SK-N-SH (cell line): ENCODE measurements around the gene FOXI1. TPM values are rescaled to one million over a fixed set of nuclear protein-coding genes. Genes with fewer than 3 reads are reported as not detected.

ENCODE experiments used
- CTCF ChIA-PET: fragments of 300-600, 350-600 bp; formaldehyde crosslinking; extraction: SDS; loops from one replicate; lab custom pipeline; 2021; lab: Yijun Ruan, JAX
- POLR2A ChIA-PET: fragments of 350-600 bp; sonication (Branson Sonifier 250); formaldehyde crosslinking; extraction: SDS; loops from one replicate; lab custom pipeline; 2020; ENCODE audit warnings: antibody characterized with exemption, inconsistent platforms; lab: Yijun Ruan, JAX
- DNase-seq: peaks from one replicate; pipeline ENCODE4 v3.0.0; 2012
- H2AFZ ChIP-seq: fragments of 200-600 bp; sonication (generic); 2 replicates; pipeline ENCODE4 v1.8.1; 2016; ENCODE audit warnings: antibody characterized with exemption, mild to moderate bottlenecking, low read depth
- H3F3A ChIP-seq: fragments of 200-600 bp; sonication (generic); replicated peaks from 2 replicates; pipeline ENCODE3; 2016; ENCODE audit warnings: antibody characterized with exemption, mild to moderate bottlenecking; ENCODE audit not compliant: insufficient read depth
- H3K27ac ChIP-seq, 2 experiments: fragments of 200-500 bp in 1 of 2; fragments of 200-600 bp in 1 of 2; sonication (Bioruptor generic) in 1 of 2; sonication (generic), shearing (Covaris generic) in 1 of 2; 2 replicates each; pipeline versions ENCODE4 v1.5.1 to v1.6.1; 2014 to 2016; ENCODE audit warnings: low read depth in 2 of 2, inconsistent platforms in 1 of 2, low read length in 1 of 2, mild to moderate bottlenecking in 1 of 2, mixed read lengths in 1 of 2
- H3K27me3 ChIP-seq: fragments of 200-600 bp; sonication (generic), shearing (Covaris generic); 2 replicates; pipeline ENCODE4 v1.6.1; 2016; ENCODE audit warnings: mixed run types; ENCODE audit not compliant: insufficient read depth
- H3K36me3 ChIP-seq, 2 experiments: fragments of 200-500 bp in 1 of 2; fragments of 200-600 bp in 1 of 2; sonication (Bioruptor generic) in 1 of 2; sonication (generic) in 1 of 2; replicated peaks in 1 of 2; 2 replicates each; pipeline versions ENCODE3 to v1.5.1; 2014 to 2016; ENCODE audit warnings: low read length in 1 of 2, mild to moderate bottlenecking in 1 of 2; ENCODE audit not compliant: insufficient read depth in 2 of 2, control insufficient read depth in 1 of 2
- H3K4me1 ChIP-seq, 2 experiments: fragments of 200-500 bp in 1 of 2; fragments of 200-600 bp in 1 of 2; sonication (Bioruptor generic) in 1 of 2; sonication (generic), shearing (Covaris generic) in 1 of 2; 2 replicates each; pipeline versions ENCODE4 v1.5.1 to v1.6.1; 2014 to 2016; ENCODE audit warnings: low read depth in 1 of 2, low read length in 1 of 2, mixed run types in 1 of 2; ENCODE audit not compliant: insufficient read depth in 2 of 2, control insufficient read depth in 1 of 2
- H3K4me2 ChIP-seq: fragments of 200-600 bp; sonication (generic), shearing (Covaris generic); 2 replicates; pipeline ENCODE4 v1.6.1; 2017; ENCODE audit warnings: mixed run types
- H3K4me3 ChIP-seq, 2 experiments: fragments of 200-500 bp in 1 of 2; fragments of 200-600 bp in 1 of 2; sonication (Bioruptor generic) in 1 of 2; sonication (generic), shearing (Covaris generic) in 1 of 2; 2 replicates each; pipeline versions ENCODE4 v1.5.1 to v1.8.1; 2014 to 2016; ENCODE audit warnings: low read depth in 2 of 2, inconsistent platforms in 1 of 2, low read length in 1 of 2, mild to moderate bottlenecking in 1 of 2, mixed read lengths in 1 of 2, moderate library complexity in 1 of 2
- H3K79me2 ChIP-seq: fragments of 200-600 bp; sonication (generic); 2 replicates; pipeline ENCODE4 v1.8.1; 2017; ENCODE audit warnings: mild to moderate bottlenecking; ENCODE audit not compliant: insufficient read depth
- H3K9ac ChIP-seq: fragments of 200-600 bp; sonication (generic); 2 replicates; pipeline ENCODE4 v1.6.1; 2017; ENCODE audit warnings: mixed run types
- H3K9me2 ChIP-seq: fragments of 200-600 bp; sonication (generic); 2 replicates; pipeline ENCODE4 v1.6.1; 2017; ENCODE audit warnings: mixed run types
- H3K9me3 ChIP-seq: fragments of 200-600 bp; sonication (generic); 2 replicates; pipeline ENCODE4 v1.6.1; 2017; ENCODE audit warnings: mixed run types, mild to moderate bottlenecking, moderate library complexity
- H4K20me1 ChIP-seq: fragments of 200-600 bp; sonication (generic); 2 replicates; pipeline ENCODE4 v1.6.1; 2017; ENCODE audit warnings: mild to moderate bottlenecking, mixed run types; ENCODE audit not compliant: insufficient read depth
- CHD2 ChIP-seq: fragments of 150-350 bp; IDR thresholded peaks from 2 replicates; pipeline ENCODE4 v1.6.1; 2018; ENCODE audit warnings: low read length; ENCODE audit not compliant: partially characterized antibody
- ELF1 ChIP-seq: IDR thresholded peaks from 2 replicates; pipeline ENCODE4 v1.4.0; 2012
- EP300 ChIP-seq, 2 experiments: IDR thresholded peaks; 2 replicates each; pipeline versions ENCODE4 v1.4.0 to v1.6.1; 2012; ENCODE audit warnings: borderline replicate concordance in 1 of 2, low read depth in 1 of 2, low read length in 1 of 2
- FOSL2 ChIP-seq: IDR thresholded peaks from 2 replicates; pipeline ENCODE4 v1.4.0; 2012; ENCODE audit warnings: low read depth, mild to moderate bottlenecking, moderate library complexity, borderline replicate concordance
- GABPA ChIP-seq: IDR thresholded peaks from 2 replicates; pipeline ENCODE4 v1.4.0; 2012; ENCODE audit warnings: low read depth, mild to moderate bottlenecking
- GATA2 ChIP-seq: sonication (generic); formaldehyde crosslinking; IDR thresholded peaks from 2 replicates; pipeline ENCODE4 v1.5.0; 2020; ENCODE audit warnings: mild to moderate bottlenecking, missing genetic modification reagents
- JUND ChIP-seq: IDR thresholded peaks from 2 replicates; pipeline ENCODE4 v1.4.0; 2012
- MEF2A ChIP-seq: IDR thresholded peaks from 2 replicates; pipeline ENCODE4 v1.4.0; 2012; ENCODE audit warnings: low read depth, borderline replicate concordance
- MXI1 ChIP-seq: IDR thresholded peaks from 2 replicates; pipeline ENCODE4 v1.6.1; 2012; ENCODE audit warnings: mild to moderate bottlenecking, low read depth, low read length, improper control_type of control experiment
- NFIC ChIP-seq: IDR thresholded peaks from 2 replicates; pipeline ENCODE4 v1.4.0; 2012; ENCODE audit warnings: borderline replicate concordance
- RCOR1 ChIP-seq: fragments of 150-350 bp; IDR thresholded peaks from 2 replicates; pipeline ENCODE4 v1.6.1; 2017; ENCODE audit warnings: antibody characterized with exemption, low read length
- RFX5 ChIP-seq: IDR thresholded peaks from 2 replicates; pipeline ENCODE4 v1.6.1; 2012; ENCODE audit warnings: mild to moderate bottlenecking, improper control_type of control experiment, low read length
- SMC3 ChIP-seq: IDR thresholded peaks from 2 replicates; pipeline ENCODE4 v1.6.1; 2012; ENCODE audit warnings: low read depth, low read length, improper control_type of control experiment
- TAF1 ChIP-seq: IDR thresholded peaks from 2 replicates; pipeline ENCODE4 v1.6.1; 2012; ENCODE audit warnings: low read depth, mild to moderate bottlenecking, low read length, moderate library complexity, borderline replicate concordance
- TCF12 ChIP-seq: IDR thresholded peaks from 2 replicates; pipeline ENCODE4 v1.4.0; 2012
- TEAD4 ChIP-seq: IDR thresholded peaks from 2 replicates; pipeline ENCODE4 v1.4.0; 2012; ENCODE audit warnings: mild to moderate bottlenecking, borderline replicate concordance; ENCODE audit not compliant: insufficient read depth
- YY1 ChIP-seq: IDR thresholded peaks from 2 replicates; pipeline ENCODE4 v1.4.0; 2012; ENCODE audit warnings: low read depth, mild to moderate bottlenecking
- WGBS: methylation state at CpG from one replicate; pipeline ENCODE4 v1.1.6; 2017; ENCODE audit warnings: low lambda C conversion rate; 5-methylcytosine and 5-hydroxymethylcytosine counted together
- polyA plus RNA-seq, 3 experiments: library from polyadenylated mRNA; depleted of rRNA; stranded (reverse); fragments of >200 nt; gene quantifications; 2 replicates each; pipeline ENCODE4 v1.2.3, GENCODE V29; 2012
- TF ChIP-seq, protein P1 (sequence below): IDR thresholded peaks from 2 replicates; pipeline ENCODE4; 2012
- TF ChIP-seq, protein P2 (sequence below): IDR thresholded peaks from 2 replicates; pipeline ENCODE4 v1.4.0; 2012; ENCODE audit warnings: low read depth, borderline replicate concordance
- TF ChIP-seq, protein P3 (sequence below): IDR thresholded peaks from 2 replicates; pipeline ENCODE4 v1.4.0; 2012; ENCODE audit warnings: low read depth

FOXI1 gene
- polyA plus RNA-seq, 1 of the 3 experiments (the other 2 are of a cell fraction) = not detected

GRCh38 chr5:170131235-170131634 lies 25.5 kb downstream of the FOXI1 start:
- no peak overlapping the region for H3K9ac ChIP-seq
- no peaks in the 10 kb centered on the region for H3K9me2 ChIP-seq
- no peaks in the 10 kb centered on the region for H3K79me2 ChIP-seq
- ChIA-PET CTCF (interaction anchor here (1.2 to 1.7 kb wide), 2 partner anchors 31 to 95 kb away, joined by 6 to 7 read pairs; no protein-coding TSS in a partner anchor), POLR2A (no interaction called here)
- H3K4me2 ChIP-seq = no peak overlapping the region
- H3K4me3 ChIP-seq = no peak overlapping the region
- H3K4me1 ChIP-seq = peaks cover 0 to 24% of the 10 kb centered on the region in 2 experiments; a peak in 2 of 4 replicates
- WGBS = 78% methylated on average over 3 of the region's 3 CpGs
- no peaks in the 10 kb centered on the region for H3K36me3 ChIP-seq
- H3K9me3 ChIP-seq = no peaks in the 10 kb centered on the region
- H3F3A ChIP-seq = no peaks in the 10 kb centered on the region
- H3K27me3 ChIP-seq = no peaks in the 10 kb centered on the region
- no peak overlapping the region for H3K27ac ChIP-seq
- no peaks in the 10 kb centered on the region for H4K20me1 ChIP-seq
- no peak for TF ChIP-seq GABPA
- no peak for TF ChIP-seq TAF1
- no peak for TF ChIP-seq MXI1
- TF ChIP-seq RFX5 = no peak
- no peak for TF ChIP-seq MEF2A
- TF ChIP-seq, protein P1, sequence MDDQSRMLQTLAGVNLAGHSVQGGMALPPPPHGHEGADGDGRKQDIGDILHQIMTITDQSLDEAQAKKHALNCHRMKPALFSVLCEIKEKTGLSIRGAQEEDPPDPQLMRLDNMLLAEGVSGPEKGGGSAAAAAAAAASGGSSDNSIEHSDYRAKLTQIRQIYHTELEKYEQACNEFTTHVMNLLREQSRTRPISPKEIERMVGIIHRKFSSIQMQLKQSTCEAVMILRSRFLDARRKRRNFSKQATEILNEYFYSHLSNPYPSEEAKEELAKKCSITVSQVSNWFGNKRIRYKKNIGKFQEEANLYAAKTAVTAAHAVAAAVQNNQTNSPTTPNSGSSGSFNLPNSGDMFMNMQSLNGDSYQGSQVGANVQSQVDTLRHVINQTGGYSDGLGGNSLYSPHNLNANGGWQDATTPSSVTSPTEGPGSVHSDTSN = no peak
- TF ChIP-seq ELF1 = no peak
- TF ChIP-seq, protein P2, sequence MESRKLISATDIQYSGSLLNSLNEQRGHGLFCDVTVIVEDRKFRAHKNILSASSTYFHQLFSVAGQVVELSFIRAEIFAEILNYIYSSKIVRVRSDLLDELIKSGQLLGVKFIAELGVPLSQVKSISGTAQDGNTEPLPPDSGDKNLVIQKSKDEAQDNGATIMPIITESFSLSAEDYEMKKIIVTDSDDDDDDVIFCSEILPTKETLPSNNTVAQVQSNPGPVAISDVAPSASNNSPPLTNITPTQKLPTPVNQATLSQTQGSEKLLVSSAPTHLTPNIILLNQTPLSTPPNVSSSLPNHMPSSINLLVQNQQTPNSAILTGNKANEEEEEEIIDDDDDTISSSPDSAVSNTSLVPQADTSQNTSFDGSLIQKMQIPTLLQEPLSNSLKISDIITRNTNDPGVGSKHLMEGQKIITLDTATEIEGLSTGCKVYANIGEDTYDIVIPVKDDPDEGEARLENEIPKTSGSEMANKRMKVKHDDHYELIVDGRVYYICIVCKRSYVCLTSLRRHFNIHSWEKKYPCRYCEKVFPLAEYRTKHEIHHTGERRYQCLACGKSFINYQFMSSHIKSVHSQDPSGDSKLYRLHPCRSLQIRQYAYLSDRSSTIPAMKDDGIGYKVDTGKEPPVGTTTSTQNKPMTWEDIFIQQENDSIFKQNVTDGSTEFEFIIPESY = no peak
- TF ChIP-seq, protein P3, sequence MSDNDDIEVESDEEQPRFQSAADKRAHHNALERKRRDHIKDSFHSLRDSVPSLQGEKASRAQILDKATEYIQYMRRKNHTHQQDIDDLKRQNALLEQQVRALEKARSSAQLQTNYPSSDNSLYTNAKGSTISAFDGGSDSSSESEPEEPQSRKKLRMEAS = no peak
- TF ChIP-seq NFIC = no peak
- TF ChIP-seq GATA2 (CRISPR knock-in tag) = no peak
- no peak for TF ChIP-seq CHD2
- TF ChIP-seq TCF12 = no peak
- TF ChIP-seq SMC3 = no peak
- no peak for TF ChIP-seq TEAD4
- no peak for TF ChIP-seq FOSL2
- TF ChIP-seq JUND = no peak
- TF ChIP-seq RCOR1 = no peak
- TF ChIP-seq EP300 (IDR thresholded peaks at IDR 0.05; ENCODE audit: borderline replicate concordance in 1 of 2, low read depth in 1 of 2, low read length in 1 of 2) = no peak
- TF ChIP-seq YY1 = no peak
- H2AFZ ChIP-seq = no peak overlapping the region
- no peak for DNase-seq
